Gastroesophageal sphincter (tissue), 3 donors: ENCODE measurements around the gene MYZAP.

Source experiments
- CTCF ChIP-seq, 4 experiments: fragments of 200-600 bp in 2 of 4; fragments of 450-650 bp in 2 of 4; sonication (generic) in 1 of 4; IDR thresholded peaks; one replicate each; pipeline ENCODE4 v1.5.1; 2017 to 2019; ENCODE audit warnings: antibody characterized with exemption in 4 of 4, mild to moderate bottlenecking in 2 of 4, moderate library complexity in 2 of 4
- EP300 ChIP-seq: sonication (generic); formaldehyde crosslinking; IDR thresholded peaks from one replicate; pipeline ENCODE4 v1.6.1; 2017; ENCODE audit warnings: antibody characterized with exemption, mild to moderate bottlenecking
- POLR2A ChIP-seq, 2 donors: fragments of 450-650 bp; IDR thresholded peaks; one replicate each; pipeline ENCODE4 v1.6.1; 2017; ENCODE audit warnings: antibody characterized with exemption in 2 of 2, mild to moderate bottlenecking in 2 of 2, moderate library complexity in 1 of 2
- POLR2AphosphoS5 ChIP-seq: sonication (generic); formaldehyde crosslinking; IDR thresholded peaks from one replicate; pipeline ENCODE4 v1.6.1; 2017; ENCODE audit warnings: antibody characterized with exemption

DNA sequence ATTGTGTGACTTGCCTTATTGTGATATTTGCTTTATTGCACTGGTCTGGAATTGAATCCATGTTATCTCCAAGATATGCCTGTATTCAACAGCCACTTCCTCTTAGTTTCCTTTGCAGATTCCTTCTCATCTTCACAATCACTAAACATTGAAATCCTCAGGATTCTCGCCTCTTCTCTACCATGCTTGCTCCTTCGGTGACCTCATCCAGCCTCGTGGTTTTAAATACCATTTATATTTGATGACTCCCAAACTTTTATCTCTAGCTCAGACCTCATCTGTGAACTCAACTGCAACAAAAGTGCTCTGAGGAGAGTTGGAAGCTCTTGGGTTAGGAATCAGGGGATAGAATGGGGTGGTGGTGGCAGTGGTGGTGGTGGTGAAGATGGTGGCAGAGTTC is 134.7 kb downstream of the MYZAP start:
- TF ChIP-seq POLR2AphosphoS5 (no peak), CTCF (IDR thresholded peaks at IDR 0.05) (no peak), EP300 (no peak), POLR2A (IDR thresholded peaks at IDR 0.05) (no peak)
